B cell (primary cell): ENCODE results near the gene EVI5L. TPM values are rescaled to one million over a fixed set of nuclear protein-coding genes. Genes with fewer than 3 reads are reported as not detected.

ENCODE experiments used
- ATAC-seq: fragments of 200-7000 bp; cut with Tn5 transposase; one replicate; pipeline ENCODE4 v1.10.0; 2021; ENCODE audit warnings: low read depth, mild to moderate bottlenecking, moderate number of reproducible peaks, moderate library complexity
- CTCF ChIA-PET: fragments of 350-600 bp; sonication (Branson Sonifier 250); formaldehyde crosslinking; loops from one replicate; lab custom pipeline; 2021; ENCODE audit warnings: antibody characterized with exemption, inconsistent platforms; lab: Charles Lee
- POLR2A ChIA-PET: fragments of 350-600 bp; sonication (Branson Sonifier 250); formaldehyde crosslinking; loops from one replicate; lab custom pipeline; 2021; ENCODE audit warnings: antibody characterized with exemption; lab: Charles Lee
- DNase-seq: peaks from one replicate; pipeline ENCODE4 v3.0.0; 2013
- H2AFZ ChIP-seq: 2 replicates; pipeline ENCODE4 v1.6.1; 2012; ENCODE audit warnings: mild to moderate bottlenecking, low read depth, low read length; ENCODE audit not compliant: insufficient read depth, poor library complexity, severe bottlenecking
- H3K27ac ChIP-seq, 2 donors: 1 replicate in 1 of 2; 2 replicates in 1 of 2; pipeline ENCODE4 v1.5.1; 2012 to 2013; ENCODE audit warnings: low read length in 2 of 2, mild to moderate bottlenecking in 2 of 2, moderate library complexity in 1 of 2
- H3K27me3 ChIP-seq, 4 experiments: fragments of 200-600 bp in 1 of 4; sonication (generic) in 1 of 4; replicated peaks in 1 of 4; 1 replicate in 2 of 4; 2 replicates in 2 of 4; pipeline versions ENCODE4 v1.6.1 to v1.7.0; 2013 to 2016; ENCODE audit warnings: low read length in 3 of 4, mild to moderate bottlenecking in 2 of 4, mixed read lengths in 1 of 4, moderate library complexity in 1 of 4; ENCODE audit not compliant: insufficient read depth in 4 of 4, control insufficient read depth in 3 of 4; ENCODE audit errors: control extremely low read depth in 1 of 4
- H3K36me3 ChIP-seq, 2 experiments: replicated peaks in 1 of 2; 1 replicate in 1 of 2; 2 replicates in 1 of 2; pipeline versions ENCODE4 v1.6.1 to v1.7.1; 2013; ENCODE audit warnings: low read length in 1 of 2; ENCODE audit not compliant: insufficient read depth in 2 of 2, control insufficient read depth in 1 of 2; ENCODE audit errors: control extremely low read depth in 1 of 2, extremely low read depth in 1 of 2
- H3K4me1 ChIP-seq, 2 donors: fragments of 200-600 bp in 1 of 2; sonication (generic) in 1 of 2; 1 replicate in 1 of 2; 2 replicates in 1 of 2; pipeline versions ENCODE4 v1.5.1 to v1.6.1; 2013 to 2017; ENCODE audit warnings: low read length in 2 of 2; ENCODE audit not compliant: control insufficient read depth in 2 of 2, insufficient read depth in 2 of 2
- H3K4me2 ChIP-seq: replicated peaks from 2 replicates; pipeline ENCODE3; 2012; ENCODE audit warnings: mild to moderate bottlenecking, low read depth, low read length; ENCODE audit not compliant: poor library complexity, severe bottlenecking
- H3K4me3 ChIP-seq, 5 experiments: fragments of 200-600 bp in 1 of 5; sonication (generic) in 1 of 5; 1 replicate in 3 of 5; 2 replicates in 2 of 5; pipeline versions ENCODE4 v1.5.1 to v1.7.0; 2011 to 2016; ENCODE audit warnings: low read length in 4 of 5, mild to moderate bottlenecking in 4 of 5, low read depth in 2 of 5, control low read depth in 1 of 5, moderate library complexity in 1 of 5; ENCODE audit not compliant: insufficient read depth in 1 of 5; ENCODE audit errors: control extremely low read depth in 1 of 5, extremely low read depth in 1 of 5
- H3K79me2 ChIP-seq: fragments of 200-600 bp; sonication (generic); one replicate; pipeline ENCODE4 v1.6.0; 2016; ENCODE audit warnings: low read length; ENCODE audit not compliant: control insufficient read depth, insufficient read depth
- H3K9ac ChIP-seq: fragments of 200-600 bp; sonication (generic); 2 replicates; pipeline ENCODE4 v1.6.1; 2017; ENCODE audit warnings: mild to moderate bottlenecking, low read length, moderate library complexity
- H3K9me3 ChIP-seq, 3 donors: one replicate each; pipeline versions ENCODE4 v1.6.1 to v1.7.1; 2013; ENCODE audit warnings: low read length in 2 of 3; ENCODE audit not compliant: control insufficient read depth in 2 of 3, insufficient read depth in 1 of 3; ENCODE audit errors: control extremely low read depth in 1 of 3
- H4K20me1 ChIP-seq: 2 replicates; pipeline ENCODE4 v1.6.0; 2012; ENCODE audit warnings: mild to moderate bottlenecking, low read length; ENCODE audit not compliant: insufficient read depth, control insufficient read depth, poor library complexity, severe bottlenecking
- H3K27ac Mint-ChIP-seq: one replicate; pipeline ENCODE4 v1.8.0; 2021; ENCODE audit warnings: mixed read lengths
- H3K27me3 Mint-ChIP-seq: one replicate; pipeline ENCODE4 v1.8.0; 2021; ENCODE audit warnings: mixed read lengths
- H3K4me1 Mint-ChIP-seq: one replicate; pipeline ENCODE4 v1.8.0; 2021; ENCODE audit warnings: mixed read lengths
- H3K4me3 Mint-ChIP-seq: one replicate; pipeline ENCODE4 v1.8.0; 2021; ENCODE audit warnings: mixed read lengths
- H3K9me3 Mint-ChIP-seq: one replicate; pipeline ENCODE4 v1.8.0; 2022; ENCODE audit warnings: mixed read lengths; ENCODE audit not compliant: insufficient read depth
- EZH2 ChIP-seq: IDR thresholded peaks from 2 replicates; pipeline ENCODE4 v1.6.1; 2012; ENCODE audit warnings: borderline replicate concordance, low read depth, mild to moderate bottlenecking, moderate library complexity, low read length; ENCODE audit not compliant: insufficient read depth, poor library complexity, severe bottlenecking
- WGBS: methylation state at CpG from one replicate; pipeline ENCODE4 v1.1.5; 2013; ENCODE audit warnings: missing lambda C conversion rate; ENCODE audit not compliant: insufficient coverage; 5-methylcytosine and 5-hydroxymethylcytosine counted together
- intact Hi-C: fragments of 100-400 bp; cut with micrococcal nuclease; formaldehyde crosslinking; loops from one replicate; pipeline ENCODE4 v1.10.0; 2022
- polyA plus RNA-seq: library from polyadenylated mRNA; depleted of rRNA; stranded (reverse); fragments of >200 nt; gene quantifications from 2 replicates; pipeline ENCODE4 v1.2.3, GENCODE V29; 2012
- total RNA-seq, 2 donors: library from RNA; stranded (reverse); fragments of 120-200 nt in 1 of 2; gene quantifications; 1 replicate in 1 of 2; 2 replicates in 1 of 2; pipeline versions ENCODE4 v1.2.3 to v1.2.4, GENCODE V29; 2013 to 2022
- TF ChIP-seq, protein P1 (sequence below): fragments of 200-600 bp; IDR thresholded peaks from one replicate; pipeline ENCODE4 v1.8.0; 2022; ENCODE audit warnings: antibody characterized with exemption, mild to moderate bottlenecking

Gene EVI5L
- total and polyA plus RNA-seq, 2 donors (not counting 1 experiment from before 2014, with no cell fraction given) = 7.9 to 11.8 TPM

DNA sequence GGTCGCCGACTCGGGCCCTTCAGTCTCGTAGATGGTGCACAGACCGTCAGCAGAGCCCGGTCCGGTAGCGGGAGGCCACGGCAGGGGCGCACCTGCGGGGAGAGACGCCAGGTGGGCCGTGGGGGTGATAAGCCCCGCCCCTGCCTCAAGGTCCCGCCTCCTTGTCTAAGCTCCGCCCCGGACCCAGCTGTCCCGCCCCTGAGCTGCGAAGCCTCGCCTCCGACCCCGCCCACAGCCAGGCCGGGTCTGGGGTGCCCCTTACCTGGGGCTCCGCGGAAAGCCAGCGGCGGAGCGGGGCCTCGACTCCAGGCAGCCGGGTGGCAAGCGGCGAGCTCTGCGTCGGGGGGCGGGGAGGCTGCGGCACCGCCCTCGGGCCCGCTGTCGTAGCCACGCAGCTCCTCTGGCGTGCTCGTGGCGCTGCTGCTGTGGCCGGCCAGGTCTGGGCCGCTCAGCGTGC, 39.5 kb downstream of the EVI5L start:
- no peaks in the 10 kb centered on the region for H3K79me2 ChIP-seq
- peaks cover 0 to 57% (median 0%) of the 10 kb centered on the region in 3 donors for H3K9me3 ChIP-seq
- TF ChIP-seq, protein P1, sequence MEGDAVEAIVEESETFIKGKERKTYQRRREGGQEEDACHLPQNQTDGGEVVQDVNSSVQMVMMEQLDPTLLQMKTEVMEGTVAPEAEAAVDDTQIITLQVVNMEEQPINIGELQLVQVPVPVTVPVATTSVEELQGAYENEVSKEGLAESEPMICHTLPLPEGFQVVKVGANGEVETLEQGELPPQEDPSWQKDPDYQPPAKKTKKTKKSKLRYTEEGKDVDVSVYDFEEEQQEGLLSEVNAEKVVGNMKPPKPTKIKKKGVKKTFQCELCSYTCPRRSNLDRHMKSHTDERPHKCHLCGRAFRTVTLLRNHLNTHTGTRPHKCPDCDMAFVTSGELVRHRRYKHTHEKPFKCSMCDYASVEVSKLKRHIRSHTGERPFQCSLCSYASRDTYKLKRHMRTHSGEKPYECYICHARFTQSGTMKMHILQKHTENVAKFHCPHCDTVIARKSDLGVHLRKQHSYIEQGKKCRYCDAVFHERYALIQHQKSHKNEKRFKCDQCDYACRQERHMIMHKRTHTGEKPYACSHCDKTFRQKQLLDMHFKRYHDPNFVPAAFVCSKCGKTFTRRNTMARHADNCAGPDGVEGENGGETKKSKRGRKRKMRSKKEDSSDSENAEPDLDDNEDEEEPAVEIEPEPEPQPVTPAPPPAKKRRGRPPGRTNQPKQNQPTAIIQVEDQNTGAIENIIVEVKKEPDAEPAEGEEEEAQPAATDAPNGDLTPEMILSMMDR = peak; percentile 61
- no peak for TF ChIP-seq EZH2
- Mint-ChIP-seq H3K27me3 (peaks cover 30% of the 10 kb centered on the region), H3K27ac (peak overlapping the region; percentile 46), H3K4me1 (peaks cover 37% of the 10 kb centered on the region), H3K4me3 (peak overlapping the region; percentile 80), H3K9me3 (peaks cover 4% of the 10 kb centered on the region)
- H2AFZ ChIP-seq = peak overlapping the region; percentile 84
- POLR2A ChIA-PET = interaction anchor here (0.7 to 1.3 kb wide), 4 partner anchors 34 to 152 kb away, joined by 3 to 11 read pairs (median 4); partner anchors contain the start of genes MAP2K7 and TIMM44
- CTCF ChIA-PET = interaction anchor here (0.6 to 2.0 kb wide), 17 partner anchors 8 to 1408 kb away, joined by 3 to 15 read pairs (median 5); partner anchors contain the start of genes MAP2K7, SNAPC2, TIMM44 and TRAPPC5
- peak overlapping the region in 4 of 5 experiments; percentile 31 to 63 (median 56) for H3K4me3 ChIP-seq
- no peak overlapping the region for H3K27ac ChIP-seq
- ATAC-seq = peak; percentile 70
- peaks cover 0 to 80% (median 24%) of the 10 kb centered on the region in 4 experiments for H3K27me3 ChIP-seq
- H3K4me1 ChIP-seq = peaks cover 43 to 50% of the 10 kb centered on the region in 2 donors
- intact Hi-C loops = loop anchor here (1.0 to 2.0 kb wide), 3 partner anchors 34 to 73 kb away; partner anchors contain the start of genes MAP2K7 and TIMM44
- peak overlapping the region; percentile 74 for H3K9ac ChIP-seq
- peak; percentile 92 for DNase-seq
- H3K36me3 ChIP-seq = no peaks in the 10 kb centered on the region
- peaks cover 11% of the 10 kb centered on the region for H4K20me1 ChIP-seq
- peak overlapping the region; percentile 98 for H3K4me2 ChIP-seq
- 1% methylated on average over 47 of the region's 47 CpGs for WGBS
